ENCODE data around the gene ATXN3. TPM values are rescaled to one million over a fixed set of nuclear protein-coding genes. Genes with fewer than 3 reads are reported as not detected.
"Not testable (repeated sequence)": the region's sequence is repeated elsewhere in the genome, so short reads cannot be mapped to it uniquely, and the experiment has no call there.

ATXN3 gene
- polyA plus RNA-seq, 1 donor (not counting 4 experiments of a cell fraction or from before 2014, with no cell fraction given), result 27.6 TPM

DNA sequence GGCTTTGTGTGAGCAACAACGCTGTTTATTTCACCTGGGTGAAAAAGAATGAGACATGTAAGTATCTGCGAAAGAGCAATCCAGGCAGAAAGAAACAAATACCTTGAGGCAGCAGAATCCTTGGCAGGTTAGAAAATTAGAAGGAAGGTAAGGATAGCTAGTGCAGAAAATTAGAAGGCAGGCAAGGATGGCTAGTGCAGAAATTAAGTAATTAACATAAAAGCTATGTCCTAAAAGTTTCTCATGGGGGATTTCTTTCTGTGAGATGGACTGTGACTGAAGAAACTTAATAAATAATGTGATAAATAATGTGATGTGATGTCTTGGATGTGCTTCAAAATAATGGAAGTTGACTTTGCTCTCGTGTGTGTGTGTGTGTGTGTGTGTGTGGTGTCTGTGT, 56.6 kb downstream of the ATXN3 start:
- H2AFZ ChIP-seq (ENCODE audit: control insufficient read depth, low read length), result no peak overlapping the region
- no peak overlapping the region for H3K27ac ChIP-seq (ENCODE audit: control insufficient read depth, insufficient read depth, low read length)
- DNase-seq (ENCODE audit: low read depth, low spot score) (no peak), FAIRE-seq (no peak)
- H3K36me3 ChIP-seq (ENCODE audit: control insufficient read depth in 2 of 2, extremely low read depth in 1 of 2, insufficient read depth in 2 of 2, low read length in 2 of 2), result peaks cover 0 to 4% of the 10 kb centered on the region in 2 experiments
- H3K4me1 ChIP-seq (ENCODE audit: control insufficient read depth, extremely low read depth, insufficient read depth, low read length), result no peaks in the 10 kb centered on the region
- H3K9ac ChIP-seq (ENCODE audit: control insufficient read depth, extremely low read depth, insufficient read depth, low read length), result no peak overlapping the region
- H3K9me1 ChIP-seq (ENCODE audit: control insufficient read depth, extremely low read depth, insufficient read depth, low read length), result no peaks in the 10 kb centered on the region
- no peaks in the 10 kb centered on the region for H3K27me3 ChIP-seq (ENCODE audit: control insufficient read depth, extremely low read depth, insufficient read depth, low read length)
- H3K9me3 ChIP-seq (ENCODE audit: control insufficient read depth, low read depth, low read length), result no peaks in the 10 kb centered on the region
- TF ChIP-seq, protein P1, sequence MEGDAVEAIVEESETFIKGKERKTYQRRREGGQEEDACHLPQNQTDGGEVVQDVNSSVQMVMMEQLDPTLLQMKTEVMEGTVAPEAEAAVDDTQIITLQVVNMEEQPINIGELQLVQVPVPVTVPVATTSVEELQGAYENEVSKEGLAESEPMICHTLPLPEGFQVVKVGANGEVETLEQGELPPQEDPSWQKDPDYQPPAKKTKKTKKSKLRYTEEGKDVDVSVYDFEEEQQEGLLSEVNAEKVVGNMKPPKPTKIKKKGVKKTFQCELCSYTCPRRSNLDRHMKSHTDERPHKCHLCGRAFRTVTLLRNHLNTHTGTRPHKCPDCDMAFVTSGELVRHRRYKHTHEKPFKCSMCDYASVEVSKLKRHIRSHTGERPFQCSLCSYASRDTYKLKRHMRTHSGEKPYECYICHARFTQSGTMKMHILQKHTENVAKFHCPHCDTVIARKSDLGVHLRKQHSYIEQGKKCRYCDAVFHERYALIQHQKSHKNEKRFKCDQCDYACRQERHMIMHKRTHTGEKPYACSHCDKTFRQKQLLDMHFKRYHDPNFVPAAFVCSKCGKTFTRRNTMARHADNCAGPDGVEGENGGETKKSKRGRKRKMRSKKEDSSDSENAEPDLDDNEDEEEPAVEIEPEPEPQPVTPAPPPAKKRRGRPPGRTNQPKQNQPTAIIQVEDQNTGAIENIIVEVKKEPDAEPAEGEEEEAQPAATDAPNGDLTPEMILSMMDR (optimal IDR thresholded peaks at IDR 0.05 in 1 of 3, IDR thresholded peaks at IDR 0.05 in 1 of 3, conservative IDR thresholded peaks at IDR 0.05 in 1 of 3; ENCODE audit: extremely low read depth in 1 of 3, insufficient read depth in 2 of 3, low read length in 3 of 3), result no peak
- TF ChIP-seq EZH2 (IDR thresholded peaks at IDR 0.05; ENCODE audit: low read length), result no peak
- dilution Hi-C loops (cut with MboI; ENCODE audit: extremely low pct_ligation_motif_present, low sequenced_read_pairs), result no loop called here
- H3K4me3 ChIP-seq (ENCODE audit: control insufficient read depth in 2 of 3, extremely low read depth in 1 of 3, insufficient read depth in 2 of 3, low read depth in 1 of 3, low read length in 3 of 3), result no peak overlapping the region
- H3K79me2 ChIP-seq (ENCODE audit: control insufficient read depth, insufficient read depth, low read length), result no peaks in the 10 kb centered on the region
- H4K20me1 ChIP-seq (ENCODE audit: control insufficient read depth, extremely low read depth, insufficient read depth, low read length), result no peaks in the 10 kb centered on the region
- H3K4me2 ChIP-seq (ENCODE audit: control insufficient read depth, extremely low read depth, insufficient read depth, low read depth, low read length), result no peak overlapping the region

DNA sequence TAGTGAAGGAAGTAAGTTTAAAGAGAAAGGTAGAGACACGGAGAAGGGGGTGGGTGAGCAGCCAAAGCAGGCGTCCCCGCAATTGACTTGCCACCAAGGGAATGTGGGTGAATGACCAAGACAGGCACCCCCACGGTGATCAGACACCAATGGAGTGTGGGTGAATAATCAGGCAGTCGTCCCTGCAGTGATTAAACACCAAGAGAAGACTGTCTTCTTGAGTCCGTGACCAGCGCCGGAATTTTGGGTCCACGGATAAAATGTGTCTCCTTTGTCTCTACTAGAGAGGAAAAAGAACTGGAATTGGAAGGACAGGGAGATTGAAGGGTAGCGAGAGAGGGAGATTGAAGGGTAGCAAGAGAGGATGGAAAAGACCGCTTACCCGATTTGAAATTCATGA, 57.2 kb downstream of the ATXN3 start:
- H3K36me3 ChIP-seq (ENCODE audit: control insufficient read depth in 2 of 2, extremely low read depth in 1 of 2, insufficient read depth in 2 of 2, low read length in 2 of 2); H3K9ac ChIP-seq (ENCODE audit: control insufficient read depth, extremely low read depth, insufficient read depth, low read length); dilution Hi-C loops (cut with MboI; ENCODE audit: extremely low pct_ligation_motif_present, low sequenced_read_pairs); DNase-seq (ENCODE audit: low read depth, low spot score); H4K20me1 ChIP-seq (ENCODE audit: control insufficient read depth, extremely low read depth, insufficient read depth, low read length); H3K79me2 ChIP-seq (ENCODE audit: control insufficient read depth, insufficient read depth, low read length); H3K27ac ChIP-seq (ENCODE audit: control insufficient read depth, insufficient read depth, low read length); H3K27me3 ChIP-seq (ENCODE audit: control insufficient read depth, extremely low read depth, insufficient read depth, low read length); FAIRE-seq; H3K4me2 ChIP-seq (ENCODE audit: control insufficient read depth, extremely low read depth, insufficient read depth, low read depth, low read length); H3K9me1 ChIP-seq (ENCODE audit: control insufficient read depth, extremely low read depth, insufficient read depth, low read length); H3K9me3 ChIP-seq (ENCODE audit: control insufficient read depth, low read depth, low read length); H3K4me3 ChIP-seq (ENCODE audit: control insufficient read depth in 2 of 3, extremely low read depth in 1 of 3, insufficient read depth in 2 of 3, low read depth in 1 of 3, low read length in 3 of 3); H3K4me1 ChIP-seq (ENCODE audit: control insufficient read depth, extremely low read depth, insufficient read depth, low read length); H2AFZ ChIP-seq (ENCODE audit: control insufficient read depth, low read length): not testable (repeated sequence)

DNA sequence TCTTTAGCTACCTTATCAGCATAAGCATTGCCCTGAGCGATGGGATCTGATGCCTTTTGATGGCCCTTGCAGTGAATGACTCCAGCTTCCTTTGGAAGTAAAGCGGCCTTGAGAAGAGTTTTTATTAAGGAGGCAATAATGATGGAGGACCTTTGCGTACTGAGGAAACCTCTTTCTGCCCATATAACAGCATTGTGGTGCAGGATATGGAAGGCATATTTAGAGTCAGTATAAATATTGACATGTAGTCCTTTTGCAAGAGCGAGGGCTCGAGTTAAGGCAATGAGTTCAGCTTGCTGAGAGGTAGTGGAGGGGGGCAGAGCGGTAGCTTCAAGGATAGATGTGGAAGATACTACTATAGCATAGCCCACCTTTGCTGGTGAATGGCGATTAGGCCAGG, 60.5 kb downstream of the ATXN3 start:
- FAIRE-seq; dilution Hi-C loops (cut with MboI; ENCODE audit: extremely low pct_ligation_motif_present, low sequenced_read_pairs); H3K4me1 ChIP-seq (ENCODE audit: control insufficient read depth, extremely low read depth, insufficient read depth, low read length): not testable (repeated sequence)

DNA sequence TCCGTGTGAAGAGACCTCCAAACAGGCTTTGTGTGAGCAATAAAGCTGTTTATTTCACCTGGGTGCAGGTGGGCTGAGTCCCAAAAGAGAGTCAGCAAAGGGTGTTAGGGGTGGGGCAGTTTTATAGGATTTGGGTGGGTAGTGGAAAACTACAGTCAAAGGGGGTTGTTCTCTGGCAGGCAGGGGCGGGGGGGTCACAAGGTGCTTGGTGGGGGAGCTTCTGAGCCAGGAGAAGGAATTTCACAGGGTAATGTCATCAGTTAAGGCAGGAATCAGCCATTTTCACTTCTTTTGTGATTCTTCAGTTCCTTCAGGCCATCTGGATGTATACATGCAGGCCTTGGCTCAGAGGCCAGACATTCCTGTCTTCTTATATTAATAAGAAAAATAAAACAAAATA, 64.6 kb downstream of the ATXN3 start:
- H3K9me1 ChIP-seq (ENCODE audit: control insufficient read depth, extremely low read depth, insufficient read depth, low read length); H3K36me3 ChIP-seq (ENCODE audit: control insufficient read depth in 2 of 2, extremely low read depth in 1 of 2, insufficient read depth in 2 of 2, low read length in 2 of 2); DNase-seq (ENCODE audit: low read depth, low spot score); FAIRE-seq; dilution Hi-C loops (cut with MboI; ENCODE audit: extremely low pct_ligation_motif_present, low sequenced_read_pairs); H4K20me1 ChIP-seq (ENCODE audit: control insufficient read depth, extremely low read depth, insufficient read depth, low read length); H3K4me2 ChIP-seq (ENCODE audit: control insufficient read depth, extremely low read depth, insufficient read depth, low read depth, low read length); H3K27me3 ChIP-seq (ENCODE audit: control insufficient read depth, extremely low read depth, insufficient read depth, low read length); H3K4me3 ChIP-seq (ENCODE audit: control insufficient read depth in 2 of 3, extremely low read depth in 1 of 3, insufficient read depth in 2 of 3, low read depth in 1 of 3, low read length in 3 of 3); H3K9ac ChIP-seq (ENCODE audit: control insufficient read depth, extremely low read depth, insufficient read depth, low read length); H3K27ac ChIP-seq (ENCODE audit: control insufficient read depth, insufficient read depth, low read length); H2AFZ ChIP-seq (ENCODE audit: control insufficient read depth, low read length); H3K9me3 ChIP-seq (ENCODE audit: control insufficient read depth, low read depth, low read length): not testable (repeated sequence)
- peaks cover 10% of the 10 kb centered on the region for H3K4me1 ChIP-seq (ENCODE audit: control insufficient read depth, extremely low read depth, insufficient read depth, low read length)
- peaks cover 34% of the 10 kb centered on the region for H3K79me2 ChIP-seq (ENCODE audit: control insufficient read depth, insufficient read depth, low read length)

More for the DNA sequence above, 60.5 kb downstream of the ATXN3 start:
- H4K20me1 ChIP-seq (ENCODE audit: control insufficient read depth, extremely low read depth, insufficient read depth, low read length); H3K27me3 ChIP-seq (ENCODE audit: control insufficient read depth, extremely low read depth, insufficient read depth, low read length); DNase-seq (ENCODE audit: low read depth, low spot score); H2AFZ ChIP-seq (ENCODE audit: control insufficient read depth, low read length); H3K27ac ChIP-seq (ENCODE audit: control insufficient read depth, insufficient read depth, low read length); H3K79me2 ChIP-seq (ENCODE audit: control insufficient read depth, insufficient read depth, low read length); H3K9me1 ChIP-seq (ENCODE audit: control insufficient read depth, extremely low read depth, insufficient read depth, low read length); H3K36me3 ChIP-seq (ENCODE audit: control insufficient read depth in 2 of 2, extremely low read depth in 1 of 2, insufficient read depth in 2 of 2, low read length in 2 of 2); H3K4me2 ChIP-seq (ENCODE audit: control insufficient read depth, extremely low read depth, insufficient read depth, low read depth, low read length); H3K9me3 ChIP-seq (ENCODE audit: control insufficient read depth, low read depth, low read length); H3K4me3 ChIP-seq (ENCODE audit: control insufficient read depth in 2 of 3, extremely low read depth in 1 of 3, insufficient read depth in 2 of 3, low read depth in 1 of 3, low read length in 3 of 3); H3K9ac ChIP-seq (ENCODE audit: control insufficient read depth, extremely low read depth, insufficient read depth, low read length): not testable (repeated sequence)

All from keratinocyte (primary cell).